ENCODE data around the gene ZNF723. TPM values are rescaled to one million over a fixed set of nuclear protein-coding genes. Genes with fewer than 3 reads are reported as not detected.

The ZNF723 gene
- total RNA-seq, result not detected in 2 replicates

DNA sequence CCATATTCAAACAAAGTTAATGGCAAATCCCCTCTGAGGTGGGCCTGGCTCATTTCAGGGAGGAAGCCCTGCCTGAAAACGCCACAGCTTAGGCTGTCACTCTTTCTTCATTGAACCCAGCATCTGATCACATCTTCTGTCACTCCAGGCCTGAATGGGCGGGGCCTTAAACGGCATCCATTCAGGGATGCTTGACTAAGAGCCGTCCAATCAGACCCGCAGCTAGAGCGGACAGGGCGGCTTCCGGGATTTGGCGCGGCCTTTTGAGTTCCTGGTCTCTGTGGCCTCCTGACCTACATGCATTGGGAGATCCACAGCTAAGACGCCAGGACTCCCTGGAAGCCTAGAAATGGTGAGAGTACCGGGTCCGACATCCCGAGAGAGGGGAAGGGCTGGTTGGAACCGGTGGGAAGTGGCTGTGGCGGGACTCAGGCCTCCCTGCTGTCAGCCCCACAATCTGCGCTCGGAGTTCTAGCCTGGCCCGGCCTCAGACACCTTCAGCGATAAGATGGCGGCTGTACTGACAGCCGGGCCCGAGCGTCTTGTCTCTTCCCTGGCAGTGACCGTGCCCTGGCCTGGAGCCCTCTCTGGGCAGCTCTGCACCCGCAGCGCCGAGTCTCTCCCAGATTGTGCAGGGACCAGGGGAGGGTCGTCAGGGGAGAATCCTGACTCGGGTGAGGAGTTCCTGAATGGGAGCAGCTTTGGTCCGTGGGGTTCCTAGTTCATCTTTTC lies at the start of gene ZNF723:
Gene ZNF723 (plus strand): TSS at position 261 of the 732 bp plus-strand sequence. CDS start 89 bp downstream, at position 350.

DNA sequence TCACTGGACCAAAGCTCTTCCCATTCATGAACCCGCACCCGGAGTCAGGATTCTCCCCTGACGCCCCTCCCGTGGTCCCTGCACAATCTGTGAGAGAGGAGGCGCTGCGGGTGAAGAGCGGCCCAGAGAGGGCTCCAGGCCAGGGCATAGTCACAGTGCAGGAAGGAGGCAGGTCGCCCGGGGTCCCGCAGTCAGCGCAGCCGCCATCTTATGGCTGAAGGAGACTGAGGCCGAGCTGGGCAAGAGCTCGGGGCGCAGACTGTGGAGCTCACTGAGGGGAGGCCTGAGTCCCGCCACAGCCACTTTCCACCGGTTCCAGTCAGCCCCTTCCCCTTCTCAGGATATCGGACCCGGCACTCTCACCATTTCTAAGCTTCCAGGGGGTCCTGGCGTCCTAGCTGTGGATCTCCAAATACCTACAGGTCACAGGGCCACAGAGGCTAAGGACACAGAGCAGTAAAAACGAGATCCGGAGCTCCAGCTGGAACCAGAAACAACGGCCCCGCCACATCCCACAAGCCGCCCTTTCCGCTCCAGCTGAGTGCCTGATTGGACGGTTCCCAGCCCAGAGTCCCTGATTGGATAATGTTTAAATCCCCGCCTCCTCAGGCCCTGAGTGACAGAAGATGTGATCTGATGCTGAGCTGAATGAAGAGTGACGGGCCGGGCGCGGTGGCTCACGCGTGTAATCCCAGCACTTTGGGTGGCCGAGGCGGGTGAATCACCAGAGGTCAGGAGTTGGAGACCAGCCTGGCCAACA lies 48.3 kb upstream of the ZNF723 start, which contains the start of gene ZNF99:
Gene ZNF99 (minus strand): TSS at position 501 of the 760 bp plus-strand sequence. CDS start 135 bp downstream, at position 366.

Other genes starting within 250 kb of the ZNF723 start
- 0.52 and 0.64 TPM in 2 replicates for gene ZNF492, start 198.0 kb upstream of the ZNF723 start, total RNA-seq
- gene ZNF99, start 48.1 kb upstream of the ZNF723 start, total RNA-seq, result not detected in 2 replicates
- gene ZNF728, start 170.9 kb downstream of the ZNF723 start, total RNA-seq, result not detected in 2 replicates